Frontal cortex (tissue), 4 donors: ENCODE measurements around the gene C1GALT1. TPM values are rescaled to one million over a fixed set of nuclear protein-coding genes. Genes with fewer than 3 reads are reported as not detected.
"Not testable (repeated sequence)": the region's sequence is repeated elsewhere in the genome, so short reads cannot be mapped to it uniquely, and the experiment has no call there.

Source experiments
- DNase-seq, 2 donors: peaks; one replicate each; pipeline ENCODE4 v3.0.0; 2012; ENCODE audit warnings: low spot score in 2 of 2
- FAIRE-seq: peaks from 2 replicates; lab custom pipeline; 2012; peaks lifted over from hg19 to GRCh38; lab: Jason Lieb, UNC
- total RNA-seq: library from RNA; depleted of rRNA; stranded (reverse); fragments of >200 nt; gene quantifications from one replicate; pipeline ENCODE4 v1.2.3, GENCODE V29; 2014
- donor health status: control.
- donor health status: control.
- donor health status: control.

The C1GALT1 gene
- 33.4 TPM for total RNA-seq

GRCh38 chr7:7182156-7183060, at the start of gene C1GALT1:
Gene C1GALT1 (plus strand): TSS chr7:7182544. CDS start chr7:7234320, 51,776 bp downstream.
- DNase-seq, result peak; percentile 91 to 92
- no peak for FAIRE-seq

GRCh38 chr7:7134046-7134445, 48.3 kb upstream of the C1GALT1 start:
- no peak for DNase-seq
- FAIRE-seq, result no peak

- DNase-seq, result no peak
- no peak for FAIRE-seq
These were observed 47.3 kb upstream of the C1GALT1 start for GRCh38 chr7:7135074-7135473.

- not testable (repeated sequence) for DNase-seq, FAIRE-seq
These were observed 46.4 kb upstream of the C1GALT1 start for GRCh38 chr7:7135924-7136323.

- DNase-seq, result no peak
These were observed 45.6 kb upstream of the C1GALT1 start for GRCh38 chr7:7136466-7137381.

DNA sequence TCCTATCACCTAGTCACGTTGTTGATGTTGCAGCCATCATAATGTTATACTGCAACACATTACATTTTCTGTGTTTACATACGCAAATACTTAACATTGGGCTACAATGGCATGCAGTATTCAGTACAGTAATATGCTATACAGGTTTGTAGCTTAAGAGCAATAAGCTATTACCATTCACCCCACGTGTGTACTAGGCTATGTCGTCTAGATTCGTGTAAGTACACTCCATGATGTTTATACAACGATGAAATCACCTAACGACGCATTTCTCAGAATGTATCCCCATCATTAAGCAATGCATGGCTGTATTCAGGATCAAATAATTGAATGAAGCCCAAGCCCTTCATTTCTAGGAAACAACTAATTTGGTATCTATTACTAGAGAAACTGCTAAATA, 43.4 kb upstream of the C1GALT1 start:
- DNase-seq (no peak), FAIRE-seq (no peak)

More at GRCh38 chr7:7136466-7137381, 45.6 kb upstream of the C1GALT1 start:
- no peak for FAIRE-seq

- FAIRE-seq, DNase-seq: not testable (repeated sequence)
These were observed 38.9 kb upstream of the C1GALT1 start for GRCh38 chr7:7143404-7143803.

- not testable (repeated sequence) for DNase-seq, FAIRE-seq
These were observed 37.2 kb upstream of the C1GALT1 start for GRCh38 chr7:7145151-7145550.

DNA sequence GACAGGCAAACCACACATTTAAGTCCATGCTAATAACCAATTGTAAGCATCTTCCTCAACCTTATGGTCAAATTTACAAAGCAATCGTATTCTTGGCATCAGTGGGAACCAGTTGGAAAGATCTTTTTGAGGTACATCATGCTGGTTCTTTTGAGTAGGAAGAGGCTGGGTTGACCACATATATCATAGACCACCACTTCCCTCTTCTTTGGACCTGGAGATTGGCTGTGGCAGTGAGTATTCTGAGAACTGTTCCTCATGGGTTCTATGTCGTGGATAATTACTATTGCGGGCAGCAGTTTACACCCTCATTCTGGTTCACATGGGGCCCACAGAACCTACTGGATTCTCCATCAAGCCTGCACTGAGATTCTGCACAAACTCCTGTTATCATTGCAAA, 35.5 kb upstream of the C1GALT1 start:
- DNase-seq, result no peak
- no peak for FAIRE-seq

- no peak for FAIRE-seq
- no peak for DNase-seq
These were observed 33.4 kb upstream of the C1GALT1 start for GRCh38 chr7:7148798-7149481.

DNA sequence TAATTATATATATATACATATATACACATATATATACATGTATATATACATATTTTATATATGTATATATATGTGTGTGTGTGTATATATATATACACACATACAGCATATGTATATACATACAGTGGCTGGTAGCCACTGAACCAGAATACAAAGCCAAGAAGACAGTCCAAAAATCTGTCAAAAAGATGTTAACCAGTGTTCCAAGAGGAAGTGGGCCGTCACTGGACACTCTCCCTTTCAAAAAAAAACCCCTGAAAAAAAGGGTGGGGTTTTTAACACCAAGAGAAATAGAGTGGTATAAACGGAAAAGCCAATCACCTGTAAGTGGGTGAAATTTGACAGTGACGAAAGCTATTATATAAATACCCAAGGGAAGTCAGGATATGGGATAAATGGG, 31.1 kb upstream of the C1GALT1 start:
- no peak for DNase-seq
- FAIRE-seq, result no peak

GRCh38 chr7:7151865-7152264, 30.5 kb upstream of the C1GALT1 start:
- DNase-seq, result no peak
- FAIRE-seq, result no peak

- DNase-seq (no peak), FAIRE-seq (no peak)
These were observed 30.0 kb upstream of the C1GALT1 start for GRCh38 chr7:7152315-7152714.

DNA sequence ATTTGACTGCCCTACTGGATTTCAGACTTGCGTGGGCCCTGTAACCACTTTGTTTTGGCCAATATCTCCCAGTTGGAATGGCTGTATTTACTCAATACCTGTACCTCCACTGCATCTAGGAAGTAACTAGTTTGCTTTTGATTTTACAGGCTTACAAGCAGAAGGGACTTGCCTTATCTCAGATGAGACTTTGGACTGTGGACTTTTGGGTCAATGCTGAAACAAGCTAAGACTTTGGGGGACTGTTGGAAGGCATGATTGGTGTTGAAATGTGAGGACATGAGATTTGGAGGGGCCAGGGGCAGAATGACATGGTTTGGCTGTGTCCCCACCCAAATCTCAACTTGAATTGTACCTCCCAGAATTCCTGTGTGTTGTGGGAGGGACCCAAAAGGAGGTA, 28.0 kb upstream of the C1GALT1 start:
- DNase-seq, FAIRE-seq: not testable (repeated sequence)

- FAIRE-seq (no peak), DNase-seq (no peak)
These were observed 25.7 kb upstream of the C1GALT1 start for GRCh38 chr7:7156663-7157062.

DNA sequence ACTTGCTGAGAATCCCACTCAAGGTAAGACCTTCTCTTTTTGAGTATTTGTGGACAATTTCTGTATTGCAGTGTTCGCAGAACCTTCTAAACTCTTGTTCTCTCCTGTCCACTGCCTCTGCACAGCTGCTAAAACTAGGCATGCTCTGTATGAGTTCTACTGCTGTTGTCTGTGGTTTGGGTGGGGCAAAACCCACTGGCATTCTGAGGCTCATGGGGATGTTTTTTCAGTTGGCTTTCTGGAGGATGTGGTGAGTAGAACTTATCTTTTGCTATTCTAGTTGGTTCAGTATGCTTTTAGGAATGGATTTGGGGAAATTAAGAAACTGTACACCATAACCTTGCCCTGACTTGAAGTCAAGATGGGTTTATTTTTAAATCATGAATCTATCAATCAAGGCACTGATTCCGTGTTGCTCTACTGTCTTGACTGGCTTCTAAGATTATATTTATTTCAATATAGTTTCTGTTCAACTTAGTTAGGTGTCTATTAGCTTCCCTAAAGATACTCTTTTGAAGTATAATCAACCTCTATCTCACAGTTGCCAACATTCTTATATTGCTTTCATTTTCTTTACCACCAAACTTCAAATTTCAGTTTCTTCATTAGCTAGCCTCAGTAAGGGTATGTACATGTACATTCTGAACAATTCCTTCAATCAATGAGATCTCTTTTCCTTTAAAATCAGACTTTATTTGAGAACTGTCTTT, 25.0 kb upstream of the C1GALT1 start:
- no peak for FAIRE-seq
- no peak for DNase-seq

GRCh38 chr7:7157887-7158271, 24.5 kb upstream of the C1GALT1 start:
- FAIRE-seq, result no peak

DNA sequence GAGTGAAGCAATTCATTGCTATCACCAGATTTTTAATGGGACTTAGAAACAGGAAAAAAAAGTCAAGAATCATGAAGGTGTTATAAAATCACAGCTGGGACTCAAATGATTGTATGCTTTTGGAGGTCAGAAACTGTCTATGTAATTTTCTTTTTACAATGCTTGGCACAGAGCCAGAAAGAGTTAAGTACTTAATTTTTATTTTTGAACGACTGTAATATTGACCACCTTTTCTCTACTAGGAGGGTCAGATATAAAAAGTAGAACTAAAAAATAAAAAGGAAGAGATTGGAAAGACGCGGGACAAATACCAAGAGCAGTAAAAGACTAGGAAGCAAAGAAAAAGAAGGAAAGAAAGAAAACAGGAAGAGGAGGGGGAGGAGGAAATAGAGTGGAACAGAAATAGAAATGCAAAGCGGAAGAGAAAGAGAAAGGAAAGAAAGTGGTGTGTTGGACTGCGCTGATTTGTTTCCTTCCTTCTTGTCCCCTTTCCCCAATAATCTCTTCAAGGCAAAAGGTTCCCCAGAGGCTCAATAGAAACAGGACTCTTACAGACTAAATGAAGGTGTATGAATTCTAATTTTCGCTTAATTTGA, 23.2 kb upstream of the C1GALT1 start:
- DNase-seq (no peak), FAIRE-seq (no peak)

More at GRCh38 chr7:7157887-7158271, 24.5 kb upstream of the C1GALT1 start:
- DNase-seq, result no peak

GRCh38 chr7:7164591-7164990, 17.8 kb upstream of the C1GALT1 start:
- DNase-seq, result no peak
- FAIRE-seq, result no peak
